Right ventricle myocardium inferior (tissue), 1 donor: ENCODE measurements around the gene PCARE. TPM values are rescaled to one million over a fixed set of nuclear protein-coding genes. Genes with fewer than 3 reads are reported as not detected.
A peak's percentile ranks its signal among the peaks of the same experiment; 100 is the strongest.

Source experiments
- ATAC-seq: fragments of 200-7000 bp; cut with Tn5 transposase; one replicate; pipeline ENCODE4 v1.9.1; 2020; ENCODE audit warnings: mild to moderate bottlenecking, moderate library complexity
- DNase-seq: peaks from one replicate; pipeline ENCODE4 v3.0.0; 2021; ENCODE audit errors: missing footprints
- intact Hi-C: fragments of 100-400 bp; cut with DNase I; formaldehyde crosslinking; loops from one replicate; pipeline ENCODE4 v1.11.0; 2022
- total RNA-seq: library from RNA; stranded (reverse); fragmentation: NEBNext Ultra II Directional; extraction: Animal tissue kit (Norgen Biotek cat#: 25700); gene quantifications from one replicate; pipeline ENCODE4 v1.2.1, GENCODE V29; 2021
- donor health status: DM: no; HTN: yes; CAD: no; lungs with severe emphysema.

The PCARE gene
- total RNA-seq, 1 donor from 2014 or later: 0.51 TPM

GRCh38 chr2:29066271-29066860, 8.0 kb downstream of the PCARE start:
- peak; percentile 40 for ATAC-seq
- intact Hi-C loops: no loop called here
- no peak for DNase-seq

- intact Hi-C loops: no loop called here
- peak; percentile 38 for ATAC-seq
- no peak for DNase-seq
Observed at GRCh38 chr2:29065068-29065811, 9.1 kb downstream of the PCARE start.

DNA sequence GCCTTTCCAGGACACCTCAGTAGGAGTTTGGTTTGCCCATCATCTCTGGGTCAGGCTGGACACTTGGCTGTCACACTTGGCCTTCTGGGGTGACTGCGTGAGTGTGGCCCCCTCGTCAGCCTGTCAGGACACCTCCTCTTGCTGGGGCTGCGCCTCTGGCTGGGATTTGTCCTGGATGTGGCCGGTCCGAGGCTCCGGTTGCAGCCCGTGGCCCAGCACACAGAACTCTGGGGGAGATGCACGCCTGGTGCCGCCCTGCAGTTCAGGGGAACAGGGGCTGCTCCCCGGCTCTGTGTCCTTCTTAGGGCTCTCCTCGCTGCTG, 9.6 kb downstream of the PCARE start:
- intact Hi-C loops: no loop called here
- DNase-seq (no peak), ATAC-seq (no peak)

- ATAC-seq: no peak
- DNase-seq: no peak
- intact Hi-C loops: no loop called here
Observed at GRCh38 chr2:29064346-29064715, 10.0 kb downstream of the PCARE start.

DNA sequence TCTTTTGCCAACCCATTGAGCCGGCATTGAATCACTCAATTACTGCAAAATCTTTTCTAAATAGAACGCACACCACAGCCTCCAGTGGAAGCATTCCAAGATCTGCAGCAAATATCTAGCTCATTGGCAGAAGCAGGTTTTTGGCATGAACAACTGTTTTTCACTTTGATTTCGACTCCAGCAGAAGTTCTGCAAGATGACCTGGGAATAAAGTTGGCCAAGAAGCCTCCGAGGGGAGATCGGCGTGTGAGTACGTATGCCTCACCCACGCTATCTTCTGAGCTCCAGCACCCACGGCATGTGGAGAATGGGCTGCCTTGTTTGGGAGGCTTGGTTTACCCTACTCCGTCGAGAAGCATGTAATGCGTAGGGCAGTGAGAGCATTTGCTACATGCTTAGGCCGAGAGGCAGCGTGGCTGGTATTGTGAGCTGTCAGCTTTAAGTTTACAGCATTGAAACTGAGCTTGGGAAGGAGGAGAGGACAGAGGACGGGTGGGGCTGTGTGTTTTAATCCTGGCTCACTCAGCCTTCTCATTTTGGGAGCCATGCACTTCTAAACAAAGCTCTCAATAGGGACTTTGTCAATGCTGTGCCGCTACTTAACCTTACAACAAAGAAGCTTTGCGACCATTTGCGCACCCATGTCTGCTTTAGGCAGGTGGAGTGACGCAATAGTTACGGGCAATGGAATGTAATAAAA, 10.5 kb downstream of the PCARE start:
- DNase-seq: no peak
- intact Hi-C loops: no loop called here
- ATAC-seq: peak; percentile 40

DNA sequence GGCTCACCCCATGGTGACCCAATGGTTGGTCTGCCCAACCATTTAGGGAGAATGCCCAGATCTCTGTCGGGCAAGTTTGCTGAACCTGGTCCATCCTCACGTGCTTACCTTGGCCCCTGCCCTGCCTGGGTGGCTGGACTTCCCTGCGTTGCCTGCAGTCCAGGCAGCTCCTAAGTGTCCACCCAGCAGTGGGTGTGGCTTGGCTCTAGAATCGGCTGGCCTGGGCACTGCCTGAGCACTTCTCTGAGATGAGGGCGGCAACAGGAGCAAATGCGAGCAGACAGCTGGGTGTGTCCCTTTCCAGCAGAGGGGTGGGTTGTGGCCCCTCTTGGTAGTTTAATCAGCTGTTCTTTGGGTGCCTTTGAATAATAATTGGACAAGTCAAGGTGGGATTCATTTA, 11.3 kb downstream of the PCARE start:
- no peak for ATAC-seq
- no peak for DNase-seq
- intact Hi-C loops: no loop called here

DNA sequence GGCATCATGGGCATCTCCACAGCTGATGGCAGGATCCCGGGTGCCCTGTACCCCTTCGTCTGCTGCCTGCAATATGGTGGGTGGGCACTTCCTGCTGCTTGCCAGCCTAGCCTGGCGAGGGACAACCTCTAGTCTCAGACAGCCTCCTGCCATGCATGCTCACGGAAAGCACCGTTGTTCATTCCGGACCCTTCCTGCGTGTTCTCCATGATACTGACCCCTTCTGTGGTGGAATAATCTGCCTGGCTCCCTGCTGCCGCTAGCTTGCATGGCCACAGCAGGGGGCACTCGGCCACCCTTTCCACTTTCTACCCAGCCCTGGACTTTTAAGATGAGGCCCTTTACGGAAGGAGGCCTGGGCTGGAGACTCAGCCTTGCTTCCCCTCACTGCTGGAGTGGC, 12.0 kb downstream of the PCARE start:
- intact Hi-C loops: no loop called here
- DNase-seq (no peak), ATAC-seq (no peak)

- intact Hi-C loops: no loop called here
- DNase-seq (no peak), ATAC-seq (no peak)
Observed at GRCh38 chr2:29061616-29062015, 12.7 kb downstream of the PCARE start.

GRCh38 chr2:29061176-29061575, 13.1 kb downstream of the PCARE start:
- ATAC-seq: no peak
- DNase-seq: no peak

GRCh38 chr2:29060441-29060840, 13.9 kb downstream of the PCARE start:
- no peak for ATAC-seq
- intact Hi-C loops: no loop called here
- no peak for DNase-seq

More at GRCh38 chr2:29061176-29061575, 13.1 kb downstream of the PCARE start:
- intact Hi-C loops: no loop called here

DNA sequence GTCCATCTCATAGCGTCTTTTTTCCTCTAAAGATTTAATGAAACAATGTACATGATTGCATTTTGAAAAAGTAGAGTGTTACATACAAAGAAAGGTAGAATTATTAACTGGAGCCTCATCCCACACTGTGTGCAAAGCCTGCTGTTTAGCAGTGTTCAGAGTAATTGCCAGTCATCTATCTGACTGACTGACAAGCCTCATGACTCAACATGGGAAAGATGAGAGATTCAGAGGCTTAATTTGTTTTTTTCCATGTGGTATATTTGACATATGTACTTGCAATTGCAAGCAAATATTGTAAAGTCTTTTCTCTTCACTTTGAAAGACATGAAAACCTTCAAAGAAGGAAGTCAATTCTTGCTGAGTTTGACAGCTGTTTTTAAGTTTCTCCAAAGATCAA, 14.7 kb downstream of the PCARE start:
- DNase-seq: no peak
- ATAC-seq: no peak
- intact Hi-C loops: no loop called here

DNA sequence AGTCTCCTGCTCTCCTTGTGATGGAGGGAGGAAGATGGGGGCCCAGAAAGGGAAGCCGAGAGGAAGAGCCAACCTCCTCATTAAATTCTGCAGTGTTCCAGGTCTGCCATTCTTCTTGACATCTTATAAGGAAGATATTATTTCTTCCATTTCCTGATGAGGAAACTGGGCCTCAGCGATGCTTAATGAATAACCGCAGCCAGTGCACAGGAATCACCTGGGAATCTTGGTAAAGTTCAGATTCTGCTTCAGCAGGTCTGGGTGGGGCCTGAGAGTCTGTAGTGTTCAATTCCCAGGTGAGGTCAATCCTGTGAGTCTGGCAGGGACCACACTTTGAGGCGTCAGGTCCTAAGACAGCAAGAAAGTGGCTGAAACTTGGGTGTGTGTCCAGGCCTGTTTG, 17.3 kb downstream of the PCARE start:
- DNase-seq (no peak), ATAC-seq (no peak)
- intact Hi-C loops: no loop called here

GRCh38 chr2:29056452-29056851, 17.9 kb downstream of the PCARE start:
- intact Hi-C loops: no loop called here
- ATAC-seq (no peak), DNase-seq (no peak)

DNA sequence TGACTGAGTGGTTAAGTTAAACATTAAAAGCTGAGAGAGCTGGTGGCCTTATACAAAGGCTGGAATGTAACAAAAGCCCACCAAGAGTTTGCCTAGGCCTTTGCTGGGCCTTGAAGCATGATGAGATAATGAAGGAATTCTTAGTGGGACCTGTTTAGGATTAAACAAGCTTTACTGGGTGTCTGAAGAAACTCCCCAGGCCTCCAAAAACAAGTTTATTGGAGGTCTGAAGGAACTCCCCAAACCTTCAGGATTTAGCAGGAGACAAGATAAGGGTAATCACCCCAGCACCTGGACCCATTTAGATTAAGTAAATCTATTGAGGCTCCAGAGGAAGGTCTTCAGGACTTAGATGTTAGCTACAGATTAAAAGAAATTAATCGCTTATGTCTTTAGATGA, 18.7 kb downstream of the PCARE start:
- ATAC-seq (no peak), DNase-seq (no peak)
- intact Hi-C loops: no loop called here

GRCh38 chr2:29054430-29054829, 19.9 kb downstream of the PCARE start:
- ATAC-seq (no peak), DNase-seq (no peak)
- intact Hi-C loops: no loop called here

GRCh38 chr2:29053670-29054400, 20.5 kb downstream of the PCARE start:
- no peak for ATAC-seq
- no peak for DNase-seq
- intact Hi-C loops: no loop called here

DNA sequence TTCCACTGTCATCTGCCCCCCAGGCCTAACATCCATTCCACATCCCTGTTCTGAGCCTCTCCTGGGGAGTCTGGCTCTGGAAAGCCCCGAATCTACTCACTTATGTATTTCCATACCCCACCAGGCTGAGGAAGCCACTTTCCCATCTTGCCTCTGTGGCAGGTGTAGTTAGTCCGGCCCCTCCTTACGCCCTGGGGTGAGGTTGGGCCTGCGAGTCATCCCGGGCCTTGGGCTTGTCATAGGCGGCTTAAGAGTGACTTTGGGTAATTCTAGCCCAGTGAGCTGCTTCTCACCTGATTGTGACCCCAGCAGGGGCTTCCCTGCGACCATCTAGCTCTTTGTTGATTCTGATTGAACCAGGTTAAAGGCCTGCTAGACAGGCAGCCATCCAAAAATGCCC, 21.1 kb downstream of the PCARE start:
- intact Hi-C loops: no loop called here
- no peak for DNase-seq
- ATAC-seq: no peak

GRCh38 chr2:29052807-29053206, 21.5 kb downstream of the PCARE start:
- ATAC-seq (no peak), DNase-seq (no peak)
- intact Hi-C loops: no loop called here

- intact Hi-C loops: no loop called here
- ATAC-seq: no peak
- no peak for DNase-seq
Observed at GRCh38 chr2:29051730-29052129, 22.6 kb downstream of the PCARE start.

DNA sequence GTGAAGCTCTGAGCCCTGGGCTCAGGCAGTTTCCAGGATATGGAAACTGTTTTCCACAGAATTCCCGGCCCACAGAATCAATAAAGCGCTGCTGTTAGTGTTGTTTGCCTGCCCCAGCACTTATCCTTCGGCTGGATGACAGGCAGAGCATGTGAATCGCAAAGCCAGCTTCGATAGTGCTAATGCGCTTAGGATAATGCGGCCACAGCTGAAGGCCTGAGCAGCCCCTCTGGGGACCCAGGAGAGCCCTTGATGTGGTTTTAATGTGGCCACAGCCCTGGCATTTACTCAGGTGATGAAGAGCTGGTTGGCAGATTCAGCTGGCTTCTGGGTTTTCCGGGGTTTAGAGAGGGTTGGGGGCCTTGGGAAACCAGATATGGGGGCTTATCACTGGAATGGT, 23.7 kb downstream of the PCARE start:
- ATAC-seq (no peak), DNase-seq (no peak)
- intact Hi-C loops: no loop called here
